Lung (tissue), 12 donors: Measurements from ENCODE around the gene DNER. TPM values are rescaled to one million over a fixed set of nuclear protein-coding genes. Genes with fewer than 3 reads are reported as not detected.
A peak's percentile ranks its signal among the peaks of the same experiment; 100 is the strongest.

Source experiments
- ATAC-seq: fragments of 200-7000 bp; cut with Tn5 transposase; one replicate; pipeline ENCODE4 v1.9.1; 2020; ENCODE audit warnings: moderate number of reproducible peaks; ENCODE audit not compliant: insufficient read depth, low FRiP score
- DNase-seq, 3 donors: peaks; one replicate each; pipeline ENCODE4 v3.0.0-alpha.2; 2013 to 2017
- H3K27ac ChIP-seq, 2 donors: one replicate each; pipeline ENCODE4 v1.5.1; 2013; ENCODE audit warnings: mild to moderate bottlenecking in 2 of 2, moderate library complexity in 2 of 2, control low read depth in 1 of 2, inconsistent platforms in 1 of 2, low read depth in 1 of 2, low read length in 1 of 2
- H3K27me3 ChIP-seq, 3 donors: one replicate each; pipeline ENCODE4 v1.5.1; 2013; ENCODE audit warnings: low read length in 2 of 3; ENCODE audit not compliant: control insufficient read depth in 3 of 3, insufficient read depth in 3 of 3
- H3K36me3 ChIP-seq, 4 donors: one replicate each; pipeline ENCODE4 v1.5.1; 2013; ENCODE audit warnings: low read length in 4 of 4, mild to moderate bottlenecking in 1 of 4, moderate library complexity in 1 of 4; ENCODE audit not compliant: control insufficient read depth in 4 of 4, insufficient read depth in 4 of 4
- H3K4me1 ChIP-seq, 5 donors: one replicate each; pipeline ENCODE4 v1.5.1; 2013; ENCODE audit warnings: low read length in 5 of 5, mild to moderate bottlenecking in 2 of 5, moderate library complexity in 1 of 5; ENCODE audit not compliant: control insufficient read depth in 5 of 5, insufficient read depth in 5 of 5
- H3K4me3 ChIP-seq: one replicate; pipeline ENCODE4 v1.5.1; 2013; ENCODE audit warnings: mild to moderate bottlenecking, control low read depth, moderate library complexity
- H3K9ac ChIP-seq, 2 donors: one replicate each; pipeline ENCODE4 v1.5.1; 2013; ENCODE audit warnings: low read length in 2 of 2, control low read depth in 1 of 2; ENCODE audit not compliant: insufficient read depth in 1 of 2
- H3K9me3 ChIP-seq, 4 donors: one replicate each; pipeline ENCODE4 v1.5.1; 2013; ENCODE audit warnings: low read length in 3 of 4, mild to moderate bottlenecking in 1 of 4, moderate library complexity in 1 of 4; ENCODE audit not compliant: control insufficient read depth in 4 of 4, insufficient read depth in 3 of 4
- whole genome bisulfite sequencing, 2 donors: extraction: QIAGEN DNeasy Blood & Tissue Kit; methylation state at CpG; one replicate each; pipeline ENCODE4 v1.1.7; 2013; 5-methylcytosine and 5-hydroxymethylcytosine counted together
- polyA plus RNA-seq, 2 donors: library from polyadenylated mRNA; stranded (reverse); fragments of 200-250 nt; gene quantifications; one replicate each; pipeline ENCODE4 v1.2.1, GENCODE V29; 2013
- total RNA-seq, 2 donors: library from RNA; depleted of rRNA in 1 of 2; stranded (reverse); fragments of >200 nt in 1 of 2; gene quantifications; one replicate each; pipeline ENCODE4 v1.2.1, GENCODE V29; 2014 to 2021
- TF ChIP-seq, protein P1 (sequence below): IDR thresholded peaks from 2 replicates; pipeline ENCODE4 v1.5.1; 2012; ENCODE audit warnings: mild to moderate bottlenecking; ENCODE audit errors: control extremely low read depth, extremely low read depth
- donor health status: control.
- donor health status: control.
- donor health status: Bipolar disorder and iron deficiency.
- donor health status: healthy.
- donor health status: DM: yes; HTN: yes; CAD: no.

The DNER gene
- total and polyA plus RNA-seq, 4 donors, result 0.63 to 5.8 (median 3.3) TPM

DNA sequence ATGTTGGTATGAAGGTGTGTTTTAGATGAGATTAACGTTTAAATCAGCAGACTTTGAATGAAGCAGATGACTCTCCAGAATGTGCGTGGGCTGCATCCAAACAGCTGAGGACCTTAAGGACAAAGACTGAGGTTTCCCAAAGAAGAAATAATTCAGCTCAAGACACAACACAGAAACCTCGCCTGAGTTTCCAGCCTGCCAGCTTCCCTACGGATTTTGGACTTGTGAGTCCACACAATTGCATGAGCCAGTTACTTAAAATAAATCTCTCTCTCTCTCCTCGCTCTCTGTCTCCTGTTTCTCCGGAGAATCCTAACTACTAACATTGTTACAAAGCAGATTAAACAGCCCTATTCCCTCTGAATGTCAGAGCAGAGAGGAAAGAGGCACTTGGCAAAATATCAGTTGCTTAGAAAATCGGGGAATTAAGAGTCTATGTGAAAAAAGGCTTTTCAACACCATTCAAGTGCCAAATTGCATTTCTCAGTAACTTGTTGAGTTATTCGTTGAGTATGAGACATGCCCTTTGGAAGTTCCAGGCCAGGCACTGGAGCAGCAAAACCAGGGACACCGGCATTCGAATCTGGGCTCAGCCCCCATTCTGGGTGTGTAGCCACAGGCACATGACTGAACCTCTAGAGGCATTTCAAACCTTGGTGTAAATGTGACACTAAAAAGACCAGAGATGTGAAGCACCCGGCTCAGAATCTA lies 268.7 kb downstream of the DNER start:
- Histone ChIP-seq H3K4me1 (peaks cover 0 to 5% (median 2%) of the 10 kb centered on the region in 5 donors), H3K27me3 (no peaks in the 10 kb centered on the region), H3K36me3 (no peaks in the 10 kb centered on the region), H3K27ac (peak overlapping the region in 1 of 2 donors; percentile 69), H3K4me3 (no peak overlapping the region), H3K9ac (no peak overlapping the region), H3K9me3 (peaks cover 0 to 2% (median 0%) of the 10 kb centered on the region in 4 donors)
- TF ChIP-seq, protein P1, sequence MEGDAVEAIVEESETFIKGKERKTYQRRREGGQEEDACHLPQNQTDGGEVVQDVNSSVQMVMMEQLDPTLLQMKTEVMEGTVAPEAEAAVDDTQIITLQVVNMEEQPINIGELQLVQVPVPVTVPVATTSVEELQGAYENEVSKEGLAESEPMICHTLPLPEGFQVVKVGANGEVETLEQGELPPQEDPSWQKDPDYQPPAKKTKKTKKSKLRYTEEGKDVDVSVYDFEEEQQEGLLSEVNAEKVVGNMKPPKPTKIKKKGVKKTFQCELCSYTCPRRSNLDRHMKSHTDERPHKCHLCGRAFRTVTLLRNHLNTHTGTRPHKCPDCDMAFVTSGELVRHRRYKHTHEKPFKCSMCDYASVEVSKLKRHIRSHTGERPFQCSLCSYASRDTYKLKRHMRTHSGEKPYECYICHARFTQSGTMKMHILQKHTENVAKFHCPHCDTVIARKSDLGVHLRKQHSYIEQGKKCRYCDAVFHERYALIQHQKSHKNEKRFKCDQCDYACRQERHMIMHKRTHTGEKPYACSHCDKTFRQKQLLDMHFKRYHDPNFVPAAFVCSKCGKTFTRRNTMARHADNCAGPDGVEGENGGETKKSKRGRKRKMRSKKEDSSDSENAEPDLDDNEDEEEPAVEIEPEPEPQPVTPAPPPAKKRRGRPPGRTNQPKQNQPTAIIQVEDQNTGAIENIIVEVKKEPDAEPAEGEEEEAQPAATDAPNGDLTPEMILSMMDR, result no peak
- ATAC-seq, result no peak
- peak in 1 of 3 donors; percentile 38 for DNase-seq
- WGBS, 2 donors, result 62 to 79% methylated on average over 11 of the region's 11 CpGs

DNA sequence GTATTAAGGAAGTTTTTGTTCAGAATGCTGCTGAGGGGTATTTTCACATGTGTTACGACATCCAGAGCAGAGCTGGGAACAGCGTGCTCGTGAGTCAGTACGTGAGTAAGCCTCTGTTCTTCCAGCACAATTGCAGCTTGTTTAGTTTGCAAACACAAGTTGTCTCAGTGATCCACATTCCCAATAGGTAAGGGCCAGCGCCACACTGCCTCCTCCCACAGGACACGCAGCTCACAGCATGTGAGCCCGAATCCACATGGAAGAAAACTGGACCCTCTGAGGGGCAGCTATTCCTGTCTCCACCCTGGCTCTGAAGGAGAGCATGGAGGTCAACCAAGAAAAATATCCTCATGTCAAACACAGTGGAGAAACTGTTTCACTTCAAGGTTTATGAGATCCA lies 269.3 kb downstream of the DNER start:
- H3K4me3 ChIP-seq, result no peak overlapping the region
- TF ChIP-seq, protein P1, result no peak
- 66 to 78% methylated on average over 7 of the region's 7 CpGs for WGBS, 2 donors
- H3K27me3 ChIP-seq, result no peaks in the 10 kb centered on the region
- H3K27ac ChIP-seq, result peak overlapping the region; percentile 59
- H3K4me1 ChIP-seq, result peaks cover 0 to 5% (median 2%) of the 10 kb centered on the region in 5 donors
- H3K36me3 ChIP-seq, result no peaks in the 10 kb centered on the region
- ATAC-seq (peak; percentile 83), DNase-seq (no peak)
- H3K9me3 ChIP-seq, result no peaks in the 10 kb centered on the region
- no peak overlapping the region for H3K9ac ChIP-seq

DNA sequence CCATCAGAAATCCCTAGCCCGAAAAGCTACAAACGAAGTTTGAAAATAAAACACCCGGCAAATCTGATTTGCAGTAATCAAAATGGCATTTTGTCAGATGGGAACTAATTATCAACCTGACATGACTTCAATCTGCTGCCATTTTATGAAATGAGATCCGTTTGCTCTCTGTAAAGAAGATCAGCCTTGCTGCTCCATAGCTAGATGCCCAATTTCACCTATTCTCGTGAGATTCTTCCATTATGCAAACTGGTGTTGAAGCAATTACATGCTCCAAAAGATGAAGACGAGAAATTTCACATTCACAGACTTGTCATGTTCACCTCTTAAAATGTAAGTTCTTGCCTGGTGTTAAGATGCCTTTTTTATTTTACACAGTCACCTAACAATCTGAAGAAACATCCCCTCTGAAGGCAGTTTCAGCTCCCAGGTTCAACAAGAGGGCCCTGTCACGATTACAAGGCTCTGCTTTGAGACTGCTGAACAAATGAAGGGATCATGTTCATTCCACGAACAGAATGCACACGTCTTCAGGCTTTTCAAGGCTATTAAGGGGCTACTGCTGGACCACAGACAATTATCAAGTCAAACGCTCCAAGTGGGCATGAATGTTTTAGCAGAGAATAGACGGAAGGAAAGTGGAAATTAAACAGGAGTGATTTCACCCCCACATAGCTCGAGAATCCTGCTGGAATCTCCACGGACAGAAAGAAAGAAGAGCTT lies 270.6 kb downstream of the DNER start:
- H3K36me3 ChIP-seq, result no peaks in the 10 kb centered on the region
- WGBS, 2 donors, result 70 to 78% methylated on average over 13 of the region's 13 CpGs
- H3K4me3 ChIP-seq, result no peak overlapping the region
- H3K27ac ChIP-seq, result peak overlapping the region; percentile 9 to 29
- H3K27me3 ChIP-seq, result no peaks in the 10 kb centered on the region
- H3K9ac ChIP-seq, result no peak overlapping the region
- DNase-seq (no peak), ATAC-seq (no peak)
- no peaks in the 10 kb centered on the region for H3K9me3 ChIP-seq
- peaks cover 0 to 5% (median 2%) of the 10 kb centered on the region in 5 donors for H3K4me1 ChIP-seq
- TF ChIP-seq, protein P1, result no peak
